Measurements from ENCODE around the gene SCYL1.

- no peak for TF ChIP-seq POLR2A (IDR thresholded peaks at IDR 0.05; ENCODE audit: low read depth, low read length)
- no peak for TF ChIP-seq POLR2AphosphoS5 (IDR thresholded peaks at IDR 0.05; ENCODE audit: low read depth, low read length)
- TF ChIP-seq SPI1 (IDR thresholded peaks at IDR 0.05; ENCODE audit: low read depth, low read length), result no peak
- no peak for TF ChIP-seq POU2F2 (IDR thresholded peaks at IDR 0.05; ENCODE audit: low read depth, low read length)
Measured at GRCh38 chr11:65530157-65530496, 5.2 kb downstream of the SCYL1 start.
